Pancreas (tissue), 10 donors: ENCODE data around the gene EPHA1. TPM values are rescaled to one million over a fixed set of nuclear protein-coding genes. Genes with fewer than 3 reads are reported as not detected.

Experiments used
- ATAC-seq, 4 donors: fragments of 200-7000 bp; cut with Tn5 transposase; one replicate each; pipeline versions ENCODE4 v1.8.0 to v1.9.1; 2020; ENCODE audit warnings: mild to moderate bottlenecking in 4 of 4, moderate library complexity in 4 of 4
- DNase-seq, 6 donors: peaks; one replicate each; pipeline ENCODE4 v3.0.0-alpha.2; 2020
- FAIRE-seq: peaks from 2 replicates; lab custom pipeline; 2012; peaks lifted over from hg19 to GRCh38; lab: Jason Lieb, UNC
- H3K27ac ChIP-seq, 4 donors: fragments of 200-600 bp; sonication (generic); 1 replicate in 3 of 4; 2 replicates in 1 of 4; pipeline versions ENCODE4 v1.5.0 to v1.8.0; 2020
- H3K27me3 ChIP-seq, 4 donors: fragments of 200-600 bp; one replicate each; pipeline ENCODE4 v1.8.0; 2021
- H3K36me3 ChIP-seq, 3 donors: fragments of 200-600 bp; sonication (generic) in 1 of 3; one replicate each; pipeline versions ENCODE4 v1.5.0 to v1.8.0; 2020 to 2021
- H3K4me1 ChIP-seq, 3 donors: fragments of 200-600 bp; one replicate each; pipeline ENCODE4 v1.8.0; 2021
- H3K4me3 ChIP-seq, 4 donors: fragments of 200-600 bp; sonication (generic) in 2 of 4; one replicate each; pipeline versions ENCODE4 v1.5.0 to v1.8.0; 2020 to 2021
- H3K9me3 ChIP-seq, 4 donors: fragments of 200-600 bp; one replicate each; pipeline ENCODE4 v1.8.0; 2021
- CTCF ChIP-seq, 4 donors: fragments of 200-600 bp; sonication (generic) in 3 of 4; IDR thresholded peaks; one replicate each; pipeline versions ENCODE4 v1.5.0 to v1.8.0; 2021; ENCODE audit warnings: antibody characterized with exemption in 4 of 4
- WGBS, 2 donors: extraction: QIAGEN DNeasy Blood & Tissue Kit; methylation state at CpG; one replicate each; pipeline ENCODE4 v1.1.7; 2013; 5-methylcytosine and 5-hydroxymethylcytosine counted together
- intact Hi-C, 3 donors: fragments of 100-400 bp; cut with DNase I; formaldehyde crosslinking; loops; one replicate each; pipeline versions ENCODE4 v1.11.1 to v1.14.2; 2022
- polyA plus RNA-seq, 2 donors: library from polyadenylated mRNA; stranded (reverse); fragments of 200-250 nt; gene quantifications; one replicate each; pipeline ENCODE4 v1.2.3, GENCODE V29; 2013
- total RNA-seq, 6 donors: library from RNA; stranded (reverse); fragmentation: NEBNext Ultra II Directional in 4 of 6; extraction: Animal tissue kit (Norgen Biotek cat#: 25700) in 4 of 6; gene quantifications; one replicate each; pipeline versions ENCODE4 v1.2.1 to v1.2.4, GENCODE V29; 2021 to 2023
- donor health status: healthy with polysubstance abuse.
- donor health status: DM: no; HTN: no; CAD: no; lungs with moderate emphysema.
- donor health status: DM: no; HTN: no; CAD: no.
- donor health status: control.
- donor health status: control.
- donor health status: Bipolar disorder and iron deficiency.
- donor health status: DM: yes; HTN: yes; CAD: no.
- donor health status: DM: no; HTN: no; CAD: no.
- donor health status: DM: no; HTN: no; CAD: no.
- donor health status: DM: yes; HTN: yes; CAD: no.

The EPHA1 gene
- total and polyA plus RNA-seq, 8 donors = 5.3 to 14.2 (median 7.8) TPM

DNA sequence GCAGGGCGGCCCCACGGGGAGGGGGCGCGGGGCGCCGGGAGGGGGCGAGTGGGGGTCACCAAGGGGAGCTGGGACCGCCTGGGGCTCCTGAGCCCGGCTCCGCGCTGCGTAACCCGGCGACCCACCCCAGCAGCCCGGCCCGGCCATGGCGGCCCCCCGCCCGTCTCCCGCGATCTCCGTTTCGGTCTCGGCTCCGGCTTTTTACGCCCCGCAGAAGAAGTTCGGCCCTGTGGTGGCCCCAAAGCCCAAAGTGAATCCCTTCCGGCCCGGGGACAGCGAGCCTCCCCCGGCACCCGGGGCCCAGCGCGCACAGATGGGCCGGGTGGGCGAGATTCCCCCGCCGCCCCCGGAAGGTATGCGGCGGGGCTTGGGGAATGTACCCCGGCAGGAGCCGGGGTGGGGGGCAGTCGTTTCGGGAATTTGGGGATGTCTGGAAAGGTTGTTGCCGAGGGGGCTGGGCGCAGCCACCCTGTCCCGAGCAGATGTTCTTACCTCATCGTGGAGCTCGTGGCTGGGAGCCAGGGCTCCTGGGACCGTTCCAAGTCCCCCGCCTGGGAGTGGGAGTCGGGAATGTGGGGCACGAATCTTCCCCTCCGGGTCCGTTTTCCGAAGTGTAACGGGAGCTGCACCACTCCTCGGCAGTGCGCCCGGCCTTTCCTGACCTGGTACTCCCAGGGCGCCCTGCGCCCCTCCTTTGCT is 27.1 kb downstream of the EPHA1 start:
- Histone ChIP-seq H3K9me3 (no peaks in the 10 kb centered on the region), H3K4me3 (peak overlapping the region; percentile 70 to 99 (median 84)), H3K4me1 (peaks cover 0 to 8% (median 0%) of the 10 kb centered on the region in 3 donors), H3K27me3 (no peaks in the 10 kb centered on the region), H3K36me3 (no peaks in the 10 kb centered on the region), H3K27ac (peak overlapping the region; percentile 83 to 94 (median 92))
- DNase-seq = peak; percentile 51 to 93 (median 82)
- 6 to 7% methylated on average over 51 to 64 of the region's 64 CpGs for WGBS, 2 donors
- intact Hi-C loops = no loop called here
- FAIRE-seq = no peak
- no peak for TF ChIP-seq CTCF (IDR thresholded peaks at IDR 0.05)
- ATAC-seq = peak in 1 of 4 donors; percentile 2

GRCh38 chr7:143380646-143381426 is 27.8 kb downstream of the EPHA1 start, which contains the start of gene ZYX:
Gene ZYX (plus strand): TSS chr7:143381345. CDS start chr7:143381572, 227 bp downstream.
- peaks cover 0 to 8% (median 0%) of the 10 kb centered on the region in 3 donors for H3K4me1 ChIP-seq
- WGBS, 2 donors = 0% methylated on average over 17 to 72 of the region's 72 CpGs
- no peak for TF ChIP-seq CTCF (IDR thresholded peaks at IDR 0.05)

DNA sequence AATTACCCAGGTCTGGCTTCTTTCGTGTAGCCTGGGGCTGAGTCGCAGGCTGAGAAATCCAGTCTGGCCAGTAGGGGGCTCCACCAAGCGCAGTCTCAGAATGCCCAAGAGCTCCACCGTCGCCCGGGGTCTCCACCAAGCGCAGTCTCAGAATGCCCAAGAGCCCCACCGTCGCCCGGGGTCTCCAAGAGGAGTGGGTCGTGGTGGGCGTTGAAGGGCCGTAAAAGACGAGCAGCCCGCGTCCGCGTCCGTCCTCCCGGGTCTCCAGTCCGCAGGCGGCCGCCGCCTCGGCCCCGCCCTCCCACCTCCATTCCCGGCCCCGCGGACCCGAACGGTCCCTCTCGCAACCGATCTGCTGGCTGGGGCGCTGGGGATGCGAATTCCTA is 28.4 kb downstream of the EPHA1 start:
- peak; percentile 76 to 92 (median 89) for DNase-seq
- no peak for FAIRE-seq
- H3K9me3 ChIP-seq = no peaks in the 10 kb centered on the region
- H3K4me3 ChIP-seq = peak overlapping the region; percentile 70 to 99 (median 84)
- intact Hi-C loops = no loop called here
- peak; percentile 83 to 90 (median 86) for TF ChIP-seq CTCF (IDR thresholded peaks at IDR 0.05)
- 0 to 1% methylated on average over 25 to 35 of the region's 35 CpGs for WGBS, 2 donors
- no peaks in the 10 kb centered on the region for H3K36me3 ChIP-seq
- H3K27me3 ChIP-seq = no peaks in the 10 kb centered on the region
- H3K4me1 ChIP-seq = peaks cover 0 to 8% (median 0%) of the 10 kb centered on the region in 3 donors
- H3K27ac ChIP-seq = peak overlapping the region; percentile 83 to 94 (median 92)
- peak; percentile 75 to 87 (median 78) for ATAC-seq

More at GRCh38 chr7:143380646-143381426, 27.8 kb downstream of the EPHA1 start, which contains the start of gene ZYX:
- FAIRE-seq = no peak
- intact Hi-C loops = no loop called here
- no peaks in the 10 kb centered on the region for H3K9me3 ChIP-seq
- H3K36me3 ChIP-seq = no peaks in the 10 kb centered on the region
- ATAC-seq = peak; percentile 87 to 90 (median 88)
- peak; percentile 87 to 97 (median 92) for DNase-seq
- peak within 1 kb of the TSS; percentile 70 to 99 (median 84) for H3K4me3 ChIP-seq
- no peaks in the 10 kb centered on the region for H3K27me3 ChIP-seq
- peak within 1 kb of the TSS; percentile 83 to 94 (median 92) for H3K27ac ChIP-seq

DNA sequence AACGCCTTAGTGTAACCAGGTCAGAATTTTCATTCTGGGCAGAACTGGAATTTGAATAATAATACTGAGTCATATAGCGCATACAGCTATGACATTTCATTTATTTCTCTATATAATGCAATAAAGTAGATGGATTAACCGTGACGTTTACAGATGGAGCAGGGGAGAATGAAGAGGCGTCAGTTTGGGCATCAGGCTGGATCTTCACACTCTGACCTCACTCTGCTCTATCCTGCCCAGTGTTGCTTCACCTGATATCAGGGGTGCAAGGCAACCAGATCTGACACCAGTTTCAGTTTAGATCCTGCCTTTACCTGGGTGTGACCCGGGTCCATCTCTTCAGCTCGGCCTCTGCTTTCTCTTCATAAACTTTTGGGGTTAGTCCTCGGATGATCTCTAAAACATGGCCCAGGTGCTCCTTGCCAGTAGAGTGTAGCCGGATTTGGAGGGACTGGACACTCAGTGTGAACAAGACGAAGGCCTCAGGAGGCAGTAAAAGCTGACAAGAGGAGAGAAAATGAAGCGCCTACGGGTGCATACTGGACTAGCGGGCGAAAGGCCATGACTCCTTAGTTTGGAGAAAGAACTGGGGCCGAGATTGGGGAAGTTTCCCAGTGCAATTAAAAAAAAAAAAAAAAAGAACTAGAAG is 28.9 kb downstream of the EPHA1 start:
- Histone ChIP-seq H3K9me3 (no peaks in the 10 kb centered on the region), H3K36me3 (no peaks in the 10 kb centered on the region), H3K4me1 (peaks cover 0 to 8% (median 0%) of the 10 kb centered on the region in 3 donors), H3K27ac (peak overlapping the region; percentile 83 to 94 (median 92)), H3K4me3 (peak overlapping the region in 3 of 4 donors; percentile 70 to 97 (median 72)), H3K27me3 (no peaks in the 10 kb centered on the region)
- ATAC-seq (no peak), DNase-seq (peak in 1 of 6 donors; percentile 21), FAIRE-seq (no peak)
- WGBS, 2 donors = 33 to 36% methylated on average over 15 of the region's 15 CpGs
- no peak for TF ChIP-seq CTCF (IDR thresholded peaks at IDR 0.05)
- intact Hi-C loops = no loop called here
